Thoracic aorta (tissue), 2 donors: ENCODE measurements around the gene CEACAM3. TPM values are rescaled to one million over a fixed set of nuclear protein-coding genes. Genes with fewer than 3 reads are reported as not detected.

ENCODE experiments used
- ATAC-seq: fragments of 150-250 bp; one replicate; pipeline ENCODE4 v1.8.0; 2017; ENCODE audit warnings: low read depth; ENCODE audit not compliant: insufficient number of reproducible peaks, low FRiP score
- DNase-seq: peaks from one replicate; pipeline ENCODE4 v3.0.0-alpha.2; 2020; ENCODE audit warnings: low spot score
- H3K27ac ChIP-seq, 2 donors: fragments of 200-600 bp; sonication (generic); 1 replicate in 1 of 2; 2 replicates in 1 of 2; pipeline ENCODE4 v1.5.1; 2016; ENCODE audit warnings: mild to moderate bottlenecking in 2 of 2, moderate library complexity in 2 of 2
- H3K27me3 ChIP-seq: fragments of 200-600 bp; sonication (generic); replicated peaks from 2 replicates; pipeline ENCODE4 v1.6.0; 2016; ENCODE audit warnings: mild to moderate bottlenecking; ENCODE audit not compliant: insufficient read depth
- H3K36me3 ChIP-seq: fragments of 200-600 bp; sonication (generic); one replicate; pipeline ENCODE4 v1.5.1; 2016
- H3K4me1 ChIP-seq, 2 donors: fragments of 200-600 bp; sonication (generic); 1 replicate in 1 of 2; 2 replicates in 1 of 2; pipeline versions ENCODE4 v1.5.1 to v1.6.0; 2016; ENCODE audit warnings: low read depth in 2 of 2, mild to moderate bottlenecking in 1 of 2; ENCODE audit not compliant: control insufficient read depth in 1 of 2
- H3K4me3 ChIP-seq: fragments of 200-600 bp; sonication (generic); 2 replicates; pipeline ENCODE4 v1.5.1; 2016; ENCODE audit warnings: mild to moderate bottlenecking
- H3K9me3 ChIP-seq: fragments of 200-600 bp; sonication (generic); 2 replicates; pipeline ENCODE4 v1.5.1; 2016
- total RNA-seq, 2 donors: library from RNA; depleted of rRNA; stranded (reverse); fragments of >200 nt; gene quantifications; one replicate each; pipeline versions ENCODE4 v1.1.0 to v1.2.3, GENCODE V29; 2016
- TF ChIP-seq, protein P1 (sequence below): fragments of 200-600 bp; sonication (generic); IDR thresholded peaks from one replicate; pipeline ENCODE4 v1.5.1; 2019; ENCODE audit warnings: antibody characterized with exemption

The CEACAM3 gene
- total RNA-seq, 2 donors from 2014 or later, result not detected

DNA sequence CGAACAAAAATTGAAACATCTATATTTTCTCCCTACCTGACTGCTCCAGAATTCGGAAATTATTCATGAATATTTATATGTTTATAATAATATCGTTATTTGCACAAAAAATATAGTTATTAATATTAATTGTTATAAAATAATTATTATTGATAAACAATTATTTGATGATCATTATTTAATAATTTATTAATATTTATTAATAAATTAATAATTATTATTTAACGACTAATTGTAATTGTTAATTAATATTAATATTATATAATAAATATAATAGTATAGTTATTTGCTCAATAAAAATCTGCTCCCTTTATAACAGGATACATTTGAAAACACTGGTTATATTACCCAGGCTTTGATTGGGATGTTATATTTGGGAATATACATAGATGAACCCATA, 26.8 kb upstream of the CEACAM3 start:
- no peak for DNase-seq
- H3K4me3 ChIP-seq, result no peak overlapping the region

DNA sequence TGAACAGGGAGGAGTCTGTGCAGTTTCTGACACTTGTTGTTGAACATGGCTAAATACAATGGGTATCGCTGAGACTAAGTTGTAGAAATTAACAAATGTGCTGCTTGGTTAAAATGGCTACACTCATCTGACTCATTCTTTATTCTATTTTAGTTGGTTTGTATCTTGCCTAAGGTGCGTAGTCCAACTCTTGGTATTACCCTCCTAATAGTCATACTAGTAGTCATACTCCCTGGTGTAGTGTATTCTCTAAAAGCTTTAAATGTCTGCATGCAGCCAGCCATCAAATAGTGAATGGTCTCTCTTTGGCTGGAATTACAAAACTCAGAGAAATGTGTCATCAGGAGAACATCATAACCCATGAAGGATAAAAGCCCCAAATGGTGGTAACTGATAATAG, 25.0 kb upstream of the CEACAM3 start:
- no peak overlapping the region for H3K4me3 ChIP-seq
- TF ChIP-seq, protein P1, sequence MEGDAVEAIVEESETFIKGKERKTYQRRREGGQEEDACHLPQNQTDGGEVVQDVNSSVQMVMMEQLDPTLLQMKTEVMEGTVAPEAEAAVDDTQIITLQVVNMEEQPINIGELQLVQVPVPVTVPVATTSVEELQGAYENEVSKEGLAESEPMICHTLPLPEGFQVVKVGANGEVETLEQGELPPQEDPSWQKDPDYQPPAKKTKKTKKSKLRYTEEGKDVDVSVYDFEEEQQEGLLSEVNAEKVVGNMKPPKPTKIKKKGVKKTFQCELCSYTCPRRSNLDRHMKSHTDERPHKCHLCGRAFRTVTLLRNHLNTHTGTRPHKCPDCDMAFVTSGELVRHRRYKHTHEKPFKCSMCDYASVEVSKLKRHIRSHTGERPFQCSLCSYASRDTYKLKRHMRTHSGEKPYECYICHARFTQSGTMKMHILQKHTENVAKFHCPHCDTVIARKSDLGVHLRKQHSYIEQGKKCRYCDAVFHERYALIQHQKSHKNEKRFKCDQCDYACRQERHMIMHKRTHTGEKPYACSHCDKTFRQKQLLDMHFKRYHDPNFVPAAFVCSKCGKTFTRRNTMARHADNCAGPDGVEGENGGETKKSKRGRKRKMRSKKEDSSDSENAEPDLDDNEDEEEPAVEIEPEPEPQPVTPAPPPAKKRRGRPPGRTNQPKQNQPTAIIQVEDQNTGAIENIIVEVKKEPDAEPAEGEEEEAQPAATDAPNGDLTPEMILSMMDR, result no peak
- H3K4me1 ChIP-seq, result no peaks in the 10 kb centered on the region
- DNase-seq (no peak), ATAC-seq (no peak)
- no peak overlapping the region for H3K27ac ChIP-seq
- H3K36me3 ChIP-seq, result no peaks in the 10 kb centered on the region
- H3K27me3 ChIP-seq, result no peaks in the 10 kb centered on the region
- H3K9me3 ChIP-seq, result no peaks in the 10 kb centered on the region

More for the DNA sequence above, 26.8 kb upstream of the CEACAM3 start:
- TF ChIP-seq, protein P1, result no peak
- H3K27ac ChIP-seq, result no peak overlapping the region
- H3K9me3 ChIP-seq, result no peaks in the 10 kb centered on the region
- H3K36me3 ChIP-seq, result no peaks in the 10 kb centered on the region
- no peaks in the 10 kb centered on the region for H3K4me1 ChIP-seq
- ATAC-seq, result no peak
- no peaks in the 10 kb centered on the region for H3K27me3 ChIP-seq

DNA sequence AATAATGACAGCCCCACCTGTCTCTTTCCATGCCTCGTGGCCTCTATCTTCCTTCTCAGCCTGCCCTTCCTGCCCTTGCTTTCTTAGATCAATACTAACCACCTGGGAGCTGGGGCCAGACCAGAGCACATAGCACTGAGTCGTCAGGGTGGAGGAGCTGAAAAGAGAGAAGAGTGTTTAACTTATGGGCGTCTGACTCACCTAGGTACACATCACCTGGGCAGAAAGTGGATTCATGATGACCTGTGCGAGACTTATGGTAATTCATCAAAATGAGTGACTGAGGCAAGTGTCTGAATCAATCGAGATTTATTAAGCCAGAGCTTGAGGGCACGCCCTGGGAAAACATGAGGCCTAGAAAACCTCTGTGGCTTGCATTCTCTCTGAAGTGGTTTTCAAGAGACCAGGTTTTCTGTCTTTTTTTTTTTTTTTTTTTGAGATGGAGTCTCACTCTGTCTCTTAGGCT, 21.8 kb upstream of the CEACAM3 start:
- no peak overlapping the region for H3K4me3 ChIP-seq
- H3K4me1 ChIP-seq, result no peaks in the 10 kb centered on the region
- no peak for ATAC-seq
- no peak overlapping the region for H3K27ac ChIP-seq
- no peak for DNase-seq
- H3K36me3 ChIP-seq, result no peaks in the 10 kb centered on the region
- TF ChIP-seq, protein P1, result no peak
- no peaks in the 10 kb centered on the region for H3K9me3 ChIP-seq
- no peaks in the 10 kb centered on the region for H3K27me3 ChIP-seq

DNA sequence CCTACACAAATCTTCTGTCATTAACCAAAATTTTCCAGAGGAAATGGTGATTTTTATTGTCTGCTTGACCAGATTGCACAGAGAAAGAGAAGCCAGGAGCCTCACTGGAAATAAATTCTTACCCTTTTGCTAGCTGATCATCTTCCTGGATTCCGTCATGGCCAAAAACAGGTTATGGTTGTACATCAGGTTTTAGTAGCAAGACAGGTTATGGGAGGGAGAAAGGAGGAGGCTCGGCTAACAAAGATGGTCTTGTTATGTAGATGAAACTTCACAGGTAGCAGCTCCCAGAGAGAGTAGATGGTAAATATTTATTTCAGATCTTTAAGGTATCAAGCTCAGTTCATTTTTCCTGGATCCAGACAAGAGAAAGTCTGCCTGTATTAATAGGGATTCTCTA, 19.7 kb upstream of the CEACAM3 start:
- Histone ChIP-seq H3K27ac (no peak overlapping the region), H3K36me3 (no peaks in the 10 kb centered on the region), H3K9me3 (no peaks in the 10 kb centered on the region), H3K4me1 (no peaks in the 10 kb centered on the region), H3K4me3 (no peak overlapping the region), H3K27me3 (no peaks in the 10 kb centered on the region)
- TF ChIP-seq, protein P1, result no peak
- DNase-seq (no peak), ATAC-seq (no peak)

DNA sequence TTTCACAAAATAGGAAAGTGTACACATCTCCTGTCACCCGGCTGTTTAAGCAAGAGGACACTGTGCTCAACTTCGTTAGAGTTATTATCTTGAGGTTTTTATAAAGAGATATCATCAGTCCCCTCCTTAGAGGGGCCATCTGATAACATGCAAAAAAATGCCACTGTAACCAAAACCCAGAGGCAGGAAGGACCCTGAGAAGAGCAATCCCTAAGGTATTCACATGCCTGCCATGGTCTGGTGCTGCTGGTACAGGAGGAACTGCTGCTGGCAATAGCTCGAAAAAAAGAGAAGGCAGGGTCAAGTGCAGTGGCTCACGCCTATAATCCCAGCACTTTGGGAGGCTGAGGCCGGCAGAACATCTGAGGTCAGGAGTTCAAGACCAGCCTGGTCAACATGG, 12.8 kb upstream of the CEACAM3 start:
- no peaks in the 10 kb centered on the region for H3K27me3 ChIP-seq
- H3K27ac ChIP-seq, result no peak overlapping the region

More for the DNA sequence above, 12.8 kb upstream of the CEACAM3 start:
- ATAC-seq (no peak), DNase-seq (no peak)
- Histone ChIP-seq H3K4me3 (no peak overlapping the region), H3K36me3 (no peaks in the 10 kb centered on the region), H3K4me1 (no peaks in the 10 kb centered on the region), H3K9me3 (no peaks in the 10 kb centered on the region)
- TF ChIP-seq, protein P1, result no peak
